ENCODE results near the gene CD27. TPM values are rescaled to one million over a fixed set of nuclear protein-coding genes. Genes with fewer than 3 reads are reported as not detected.
"Not testable (repeated sequence)": the region's sequence is repeated elsewhere in the genome, so short reads cannot be mapped to it uniquely, and the experiment has no call there.

CD27 gene
- not detected in 2 replicates for total RNA-seq

DNA sequence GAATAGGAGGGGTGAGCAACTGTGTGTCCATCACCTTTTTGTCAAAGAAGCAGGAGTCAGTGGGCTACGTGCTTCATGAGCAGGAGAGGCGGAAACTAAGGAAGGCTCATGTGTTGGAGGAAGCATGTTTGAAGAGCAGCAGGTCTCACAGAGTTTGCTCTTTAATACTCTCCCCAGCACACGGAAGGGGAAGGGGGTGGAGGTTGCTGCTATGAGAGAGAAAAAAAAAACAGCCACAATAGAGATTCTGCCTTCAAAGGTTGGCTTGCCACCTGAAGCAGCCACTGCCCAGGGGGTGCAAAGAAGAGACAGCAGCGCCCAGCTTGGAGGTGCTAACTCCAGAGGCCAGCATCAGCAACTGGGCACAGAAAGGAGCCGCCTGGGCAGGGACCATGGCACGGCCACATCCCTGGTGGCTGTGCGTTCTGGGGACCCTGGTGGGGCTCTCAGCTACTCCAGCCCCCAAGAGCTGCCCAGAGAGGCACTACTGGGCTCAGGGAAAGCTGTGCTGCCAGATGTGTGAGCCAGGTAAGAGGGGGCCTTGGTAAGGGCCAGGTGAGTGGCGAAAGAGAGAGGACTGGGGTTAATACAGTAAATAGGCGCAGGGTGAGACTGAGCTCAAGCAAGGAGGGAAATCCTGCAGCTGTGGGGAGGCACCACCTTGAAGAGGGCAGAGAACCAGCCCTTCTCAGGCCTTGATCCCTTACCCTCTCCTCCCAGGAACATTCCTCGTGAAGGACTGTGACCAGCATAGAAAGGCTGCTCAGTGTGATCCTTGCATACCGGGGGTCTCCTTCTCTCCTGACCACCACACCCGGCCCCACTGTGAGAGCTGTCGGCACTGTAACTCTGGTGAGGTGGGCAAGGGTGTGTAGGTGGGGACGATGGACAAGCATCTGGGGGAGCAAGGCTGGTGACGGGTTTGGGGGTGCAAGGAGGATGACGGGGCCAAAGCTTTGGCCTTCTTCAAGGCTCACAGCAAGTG is at the start of gene CD27:
CD27 (plus strand) TSS at position 252 of the 985 bp plus-strand sequence; CDS start at position 393, 141 bp downstream.
- no peak for DNase-seq

DNA sequence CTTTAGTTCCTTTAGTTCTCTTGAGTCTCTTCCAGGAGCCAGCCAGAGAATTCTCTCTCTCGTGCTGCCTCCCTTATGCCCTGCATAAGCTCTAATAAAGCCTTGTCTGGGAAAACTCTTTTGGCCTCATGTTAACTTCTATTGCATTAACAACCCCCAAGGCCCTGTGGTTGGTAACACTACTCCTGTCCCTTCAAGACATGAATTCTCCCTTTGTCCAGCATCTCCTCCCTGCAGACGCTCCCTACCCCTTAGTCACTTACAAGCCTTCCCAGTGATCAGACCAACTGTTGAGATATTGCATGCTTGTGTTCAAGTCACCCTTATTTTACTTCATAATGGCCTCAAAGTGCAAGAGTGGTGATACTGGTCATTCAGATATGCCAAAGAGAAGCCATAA is 48.7 kb upstream of the CD27 start:
- no peak for DNase-seq

DNA sequence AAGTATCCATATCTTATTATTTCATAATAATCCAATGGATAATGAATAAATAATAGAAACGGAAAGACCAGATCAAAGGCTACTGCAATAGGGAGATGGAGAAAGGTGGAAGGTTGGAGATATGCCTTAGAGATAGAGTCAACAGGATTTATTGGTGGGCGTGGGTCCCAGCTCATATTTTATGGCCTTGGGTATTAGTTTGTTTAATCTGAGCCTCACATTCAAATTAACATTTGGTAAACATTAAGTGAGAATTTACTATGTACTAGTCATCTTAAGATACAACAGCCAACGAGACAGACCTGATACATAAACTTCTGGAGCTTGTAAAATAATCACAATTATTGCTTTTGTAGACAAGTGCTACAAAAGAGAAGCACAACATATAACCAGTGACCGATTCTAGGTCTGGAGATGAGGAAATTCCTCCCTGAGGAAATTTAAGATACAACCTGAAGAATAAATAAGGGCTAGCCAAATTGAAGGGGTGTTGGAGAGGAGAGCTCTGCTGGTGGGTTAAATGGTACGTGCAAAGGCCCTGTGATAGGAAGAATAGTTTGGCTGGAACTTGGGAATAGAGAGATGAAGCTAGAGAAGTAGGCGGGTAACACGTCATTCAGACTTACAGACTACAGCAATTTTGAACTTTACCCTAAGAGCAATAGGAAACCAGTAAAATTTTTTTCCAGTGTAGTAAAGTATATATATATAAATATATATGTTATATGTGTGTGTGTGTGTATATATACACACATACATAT is 44.7 kb upstream of the CD27 start:
- no peak for DNase-seq

DNA sequence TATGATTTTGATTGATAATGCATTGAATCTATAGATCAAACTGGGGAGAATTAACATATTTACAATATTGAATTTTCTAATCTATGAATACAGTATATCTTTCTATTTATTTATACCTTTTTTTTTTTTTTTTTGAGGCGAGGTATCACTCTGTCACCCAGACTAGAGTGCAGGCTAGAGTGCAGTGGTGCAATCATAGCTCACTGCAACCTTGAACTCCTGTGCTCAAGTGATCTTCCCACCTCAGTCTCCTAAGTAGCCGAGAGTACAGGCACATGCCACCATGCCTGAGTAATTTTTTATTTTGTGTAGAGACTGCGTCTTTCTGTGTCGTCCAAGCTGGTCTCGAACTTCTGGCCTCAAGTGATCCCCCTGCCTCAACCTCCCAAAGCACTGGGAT is 40.4 kb upstream of the CD27 start:
- DNase-seq: no peak

DNA sequence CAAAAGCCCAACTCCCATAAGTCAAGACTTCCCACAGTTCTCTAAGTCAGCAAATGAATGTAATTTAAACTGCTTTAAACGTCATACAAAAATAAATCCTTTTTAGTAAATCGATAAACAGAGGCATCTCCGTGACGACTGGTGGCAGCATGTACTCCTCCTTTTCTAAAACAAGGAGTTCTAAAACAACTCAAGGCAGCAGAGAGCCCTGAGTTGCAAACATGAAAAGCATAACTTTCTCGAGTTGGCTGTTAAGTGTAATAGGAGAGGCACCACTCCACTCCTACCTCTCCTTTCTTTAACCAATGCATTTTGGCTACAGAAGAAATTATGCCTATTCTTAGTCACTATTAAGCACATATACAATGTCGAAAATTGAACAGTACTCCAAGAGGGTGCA is 38.8 kb upstream of the CD27 start:
- DNase-seq: no peak

DNA sequence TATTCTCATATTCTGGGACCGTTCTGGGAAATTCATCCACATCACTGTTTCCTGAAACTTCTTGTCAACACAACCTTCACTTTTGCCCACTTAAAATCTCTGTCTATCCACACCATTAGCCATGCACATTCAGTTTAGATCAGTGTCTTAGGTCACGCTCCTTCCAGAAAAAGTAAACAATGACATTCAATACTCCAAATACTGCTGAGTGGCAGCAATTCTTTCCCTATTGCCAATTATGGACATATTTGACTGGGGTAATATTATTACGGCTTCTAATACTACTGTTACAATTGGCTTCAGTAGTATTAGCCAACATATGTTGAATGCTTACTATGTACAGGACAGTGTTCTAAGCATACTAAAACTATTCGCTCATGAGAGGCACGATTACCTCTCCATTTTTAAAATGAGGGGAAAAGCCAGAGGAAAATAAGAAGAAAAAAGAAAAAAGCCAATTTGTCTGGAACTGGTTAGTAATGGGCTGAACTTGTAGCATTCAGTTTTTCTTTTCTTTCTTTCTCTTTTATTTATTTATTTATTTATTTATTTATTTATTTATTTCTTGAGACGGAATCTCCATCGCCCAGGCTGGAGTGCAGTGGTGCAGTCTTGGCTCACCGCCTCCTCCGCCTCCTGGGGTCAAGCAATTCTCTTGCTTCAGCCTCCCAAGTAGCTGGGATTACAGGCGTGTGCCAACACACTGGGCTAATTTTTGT is 37.4 kb upstream of the CD27 start:
- DNase-seq: no peak

DNA sequence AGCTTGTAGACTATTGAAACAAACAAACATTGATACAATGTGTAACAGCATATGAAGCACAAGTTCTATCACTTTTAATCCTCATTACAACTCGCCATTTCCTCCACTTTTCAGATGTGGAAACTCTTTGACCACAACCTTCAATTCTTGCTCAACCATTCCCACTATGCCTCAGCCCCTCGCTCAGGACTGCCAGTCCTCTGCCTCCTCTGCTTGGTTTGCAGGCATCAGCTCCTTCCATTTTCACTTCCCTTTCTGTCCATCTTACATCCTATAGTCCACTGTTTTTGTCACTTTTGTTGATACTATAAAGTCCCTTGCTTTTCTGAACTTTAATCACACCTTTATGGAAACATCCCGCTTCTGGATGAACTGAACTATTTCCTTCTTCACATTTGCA is 28.2 kb upstream of the CD27 start:
- DNase-seq: no peak

DNA sequence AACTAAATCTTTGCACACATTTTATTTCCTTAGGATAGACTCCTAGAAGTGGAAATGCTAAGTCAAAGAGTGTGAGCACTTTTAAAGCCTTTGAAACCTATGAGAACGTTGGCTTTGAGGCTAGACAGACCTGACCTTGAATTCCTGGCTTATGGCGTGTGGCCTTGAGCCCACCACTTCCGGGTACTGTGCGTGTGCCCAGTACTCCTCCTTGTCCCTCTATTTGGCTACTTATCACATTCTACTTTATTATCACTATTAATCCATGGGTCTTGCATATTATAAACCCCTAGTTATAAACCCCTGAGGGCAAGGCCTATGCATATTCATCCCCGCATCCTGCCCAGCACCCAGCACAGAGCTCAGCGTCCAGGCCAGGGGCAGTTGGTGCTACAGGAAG is 26.0 kb upstream of the CD27 start:
- DNase-seq: no peak

DNA sequence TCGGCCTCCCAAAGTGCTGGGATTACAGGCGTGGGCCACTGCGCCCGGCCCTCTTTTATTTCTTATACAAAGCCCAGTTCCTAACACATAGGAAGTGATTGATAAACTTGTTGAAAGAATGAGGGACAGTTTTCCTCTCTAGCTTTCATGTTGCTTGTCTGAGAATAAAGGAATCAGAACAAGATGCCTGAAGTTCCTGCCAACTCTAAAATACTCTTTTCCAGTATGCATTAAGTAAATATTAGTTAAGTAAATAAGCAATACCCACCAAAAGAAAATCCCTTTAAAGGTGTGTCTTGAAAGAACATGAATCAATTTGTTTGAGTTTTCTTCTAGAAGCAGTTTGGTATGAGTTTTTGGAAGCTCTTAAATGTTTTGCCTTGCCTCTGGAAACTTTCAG is 24.4 kb upstream of the CD27 start:
- DNase-seq: no peak

DNA sequence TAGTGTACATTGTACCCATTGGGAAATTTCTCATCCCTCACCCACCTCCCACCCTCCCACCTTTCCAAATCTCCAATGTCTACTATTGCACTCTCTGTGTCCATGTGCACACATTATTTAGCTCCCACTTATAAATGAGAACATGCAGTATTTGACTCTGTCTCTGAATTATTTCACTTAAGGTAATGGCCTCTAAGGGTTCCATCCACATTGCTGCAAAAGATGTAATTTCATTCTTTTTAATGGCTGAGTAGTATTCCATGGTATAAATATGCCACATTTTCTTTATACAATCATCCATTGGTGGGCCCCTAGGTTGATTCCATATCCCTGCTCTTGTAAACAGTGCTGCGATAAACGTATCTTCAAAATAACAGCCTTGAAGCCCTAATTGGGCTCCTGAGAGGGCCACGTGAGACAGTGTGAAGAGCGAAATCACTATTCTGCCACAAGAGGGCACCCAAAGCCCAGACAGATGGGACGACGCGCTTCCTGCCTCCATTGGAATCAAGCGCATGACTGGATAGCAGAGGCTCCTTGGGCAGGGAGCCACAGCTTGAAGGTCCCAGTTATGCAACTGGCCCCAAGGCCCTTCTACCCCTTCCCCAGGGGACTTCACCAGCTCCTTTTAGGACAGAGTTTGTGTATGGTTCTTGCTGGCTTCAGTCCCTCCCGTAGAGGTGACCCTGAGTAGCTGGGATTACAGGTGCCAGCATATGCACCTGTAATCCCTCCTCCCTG is 21.3 kb upstream of the CD27 start:
- DNase-seq: peak; percentile 97

DNA sequence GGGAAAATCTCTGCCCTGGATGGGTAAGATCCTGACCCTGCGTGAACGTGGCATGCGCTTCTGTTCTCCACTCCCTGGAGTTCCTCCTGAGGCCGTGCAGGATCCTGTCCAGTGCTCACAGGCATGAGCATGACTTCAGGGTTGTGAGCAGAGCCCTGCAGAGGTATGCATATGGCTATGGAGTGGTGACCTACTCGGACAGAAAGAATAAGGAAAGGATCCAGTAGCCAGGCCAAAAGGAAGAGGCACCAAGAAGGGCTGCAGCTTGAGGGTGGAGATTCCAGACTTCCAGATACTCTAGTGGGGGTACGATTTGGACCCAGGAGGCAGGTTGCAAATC is 20.8 kb upstream of the CD27 start:
- no peak for DNase-seq

DNA sequence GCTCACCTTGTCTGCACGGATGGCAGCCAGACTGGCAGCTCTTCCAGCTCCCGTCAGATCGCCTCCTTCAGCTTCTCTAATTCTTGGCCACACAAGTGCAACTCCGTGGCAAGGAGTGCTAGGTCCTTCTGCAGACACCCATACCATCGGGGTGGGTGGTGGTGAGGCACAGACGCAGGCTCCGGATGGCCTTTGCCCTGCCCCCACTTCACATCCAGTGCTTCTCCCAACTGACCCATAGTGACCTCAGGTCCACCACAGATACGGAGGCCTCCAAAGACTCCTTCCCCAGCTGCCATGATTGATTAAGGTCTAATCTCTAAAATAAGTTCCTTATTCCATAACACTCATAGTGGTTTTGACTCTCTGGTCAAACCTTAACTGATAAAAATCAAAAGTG is 19.9 kb upstream of the CD27 start:
- no peak for DNase-seq

DNA sequence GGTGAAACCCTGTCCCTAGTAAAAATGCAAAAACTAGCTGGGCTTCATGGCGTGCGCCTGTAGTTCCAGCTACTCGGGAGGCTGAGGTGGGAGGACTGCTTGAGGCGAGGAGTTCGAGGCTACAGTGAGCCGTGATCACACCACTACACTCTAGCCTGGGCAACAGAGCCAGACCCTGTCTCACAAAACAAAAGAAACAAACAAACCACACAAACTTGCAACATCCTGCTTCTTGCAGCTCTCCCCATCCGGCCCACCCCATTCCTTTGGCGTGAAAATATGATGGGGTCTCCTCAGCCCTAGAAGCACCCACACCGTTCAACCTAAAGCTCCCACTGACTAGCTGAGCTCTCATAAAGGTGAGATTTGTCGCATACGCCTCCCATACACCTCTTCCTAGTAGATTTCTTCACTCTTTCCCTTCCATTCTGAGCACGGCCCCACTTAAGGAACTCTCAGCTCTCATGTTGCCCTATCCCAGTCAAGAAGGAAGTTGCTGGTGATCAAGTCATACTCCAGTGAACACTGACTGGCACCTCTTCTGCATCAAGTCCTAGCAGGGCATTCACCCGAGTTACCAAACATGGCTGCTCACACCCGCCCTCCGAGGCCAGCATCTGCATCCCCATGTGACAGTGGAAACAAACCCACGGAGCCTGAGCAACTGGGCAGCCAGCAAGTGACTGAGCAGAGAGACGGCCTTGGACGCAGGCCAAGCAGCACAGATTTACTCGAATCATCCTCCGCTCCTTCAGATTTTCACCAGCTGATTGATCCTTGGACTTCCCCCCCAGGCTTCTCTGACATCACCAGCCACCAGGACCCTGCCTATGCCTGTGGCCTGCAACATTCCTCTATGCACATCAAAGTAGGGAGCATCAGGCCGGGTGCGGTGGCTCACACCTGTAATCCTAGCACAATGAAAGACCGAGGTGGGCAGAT is 18.9 kb upstream of the CD27 start:
- peak; percentile 12 for DNase-seq

DNA sequence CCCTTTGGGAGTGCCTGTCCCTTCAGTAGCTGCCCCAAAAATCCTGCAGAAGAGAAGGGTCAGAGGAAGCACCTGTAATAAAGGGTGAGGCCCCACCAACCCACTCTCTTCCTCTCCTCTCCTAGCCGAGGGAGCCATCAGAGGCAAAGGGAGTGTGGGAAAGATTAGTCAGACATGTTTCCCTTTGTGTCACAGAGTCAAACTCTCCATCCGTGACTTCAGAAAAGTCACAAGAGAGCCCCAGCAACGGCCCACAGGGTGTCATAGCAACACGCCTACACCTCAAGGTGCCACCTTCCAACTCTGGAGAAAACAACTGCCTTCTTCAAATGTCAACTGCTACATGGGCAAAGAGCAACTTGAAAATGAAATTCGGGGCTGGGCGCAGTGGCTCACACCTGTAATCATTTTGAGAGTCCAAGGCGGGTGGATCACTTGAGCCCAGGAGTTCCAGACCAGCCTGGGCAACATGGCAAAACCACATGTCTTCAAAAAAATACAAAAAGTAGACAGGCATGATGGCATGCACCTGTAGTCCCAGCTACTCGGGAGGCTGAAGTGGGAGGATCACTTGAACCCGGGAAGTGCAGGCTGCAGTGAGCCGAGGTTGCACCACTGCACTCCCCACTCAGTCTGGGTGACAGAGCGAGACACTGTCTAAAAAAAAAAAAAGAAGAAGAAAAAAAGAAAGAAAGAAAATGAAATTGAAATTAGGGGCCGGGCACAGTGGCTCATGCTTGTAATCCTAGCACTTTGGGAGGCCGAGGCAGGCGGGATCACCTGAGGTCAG is 17.7 kb upstream of the CD27 start:
- DNase-seq: peak; percentile 53

DNA sequence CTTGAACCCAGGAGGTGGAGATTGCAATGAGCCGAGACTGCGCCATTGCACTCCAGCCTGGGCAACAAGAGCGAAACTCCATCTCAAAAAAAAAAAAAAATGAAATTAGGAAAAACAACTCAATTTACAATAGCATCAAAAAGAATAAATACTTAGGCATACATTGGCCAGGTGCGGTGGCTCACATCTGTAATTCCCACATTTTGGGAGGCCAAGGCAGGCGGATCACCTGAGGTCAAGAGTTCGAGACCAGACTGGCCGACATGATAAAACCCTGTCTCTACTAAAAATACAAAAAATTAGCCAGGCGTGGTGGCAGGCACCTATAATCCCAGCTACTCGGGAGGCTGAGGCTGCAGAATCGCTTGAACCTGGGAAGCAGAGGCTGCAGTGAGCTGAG is 17.0 kb upstream of the CD27 start:
- not testable (repeated sequence) for DNase-seq

DNA sequence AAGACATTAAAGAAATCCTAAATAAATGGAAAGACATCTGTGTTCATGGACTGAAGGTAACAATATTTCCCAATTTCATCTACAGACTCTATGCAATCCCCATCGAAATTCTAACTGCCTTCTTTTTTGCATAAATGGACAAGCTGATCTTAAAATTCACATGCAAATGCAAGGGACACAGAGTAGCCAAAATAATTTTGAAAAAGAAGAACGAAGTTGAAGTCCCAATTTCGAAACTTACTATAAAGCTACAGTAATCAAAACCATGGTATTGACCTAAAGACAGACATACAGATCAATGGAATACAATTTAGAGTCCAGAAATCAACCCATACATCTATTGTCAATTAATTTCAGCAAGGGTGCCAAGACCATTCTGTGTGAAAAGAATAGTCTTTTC is 16.4 kb upstream of the CD27 start:
- DNase-seq: no peak

DNA sequence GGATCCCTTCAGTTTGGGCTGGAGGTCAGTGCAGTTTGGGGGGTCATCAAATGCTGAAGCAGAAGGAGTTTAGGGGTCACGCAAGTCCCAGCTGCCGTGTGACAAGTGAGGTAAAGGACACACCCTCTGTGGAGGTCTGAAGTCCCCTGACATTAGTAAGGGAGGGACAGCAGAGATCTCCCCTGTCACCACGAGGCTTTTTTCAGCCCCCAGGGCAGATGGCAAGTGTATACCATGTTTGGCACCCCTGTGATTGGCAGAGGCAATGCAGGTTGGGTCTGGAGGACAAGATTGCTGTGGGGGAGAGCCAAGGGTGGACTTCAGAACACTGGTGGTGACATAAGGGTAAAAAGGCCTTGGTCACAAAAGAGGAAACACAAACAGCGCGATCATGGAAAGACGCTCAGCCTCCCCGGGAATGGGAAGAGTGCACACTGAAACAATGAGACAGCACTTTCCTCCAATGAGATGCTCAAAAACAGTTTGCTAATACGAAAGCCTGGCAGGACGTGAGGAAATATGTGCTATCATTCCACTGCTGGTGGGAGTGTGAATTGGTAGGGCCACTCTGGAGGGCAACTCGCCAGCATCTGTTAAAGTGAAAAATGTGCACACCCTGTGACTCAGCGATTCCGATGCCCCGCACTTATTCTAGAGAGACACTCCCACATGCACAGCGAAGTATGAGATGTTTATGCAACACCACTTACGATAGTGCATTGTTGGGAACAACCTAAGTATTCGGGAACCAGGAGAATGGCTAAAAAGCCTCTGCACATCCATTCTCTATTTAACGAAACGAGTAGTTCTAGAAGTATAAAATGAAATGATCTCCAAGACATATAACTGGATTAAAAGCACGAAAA is 14.4 kb upstream of the CD27 start:
- DNase-seq: peak; percentile 95

DNA sequence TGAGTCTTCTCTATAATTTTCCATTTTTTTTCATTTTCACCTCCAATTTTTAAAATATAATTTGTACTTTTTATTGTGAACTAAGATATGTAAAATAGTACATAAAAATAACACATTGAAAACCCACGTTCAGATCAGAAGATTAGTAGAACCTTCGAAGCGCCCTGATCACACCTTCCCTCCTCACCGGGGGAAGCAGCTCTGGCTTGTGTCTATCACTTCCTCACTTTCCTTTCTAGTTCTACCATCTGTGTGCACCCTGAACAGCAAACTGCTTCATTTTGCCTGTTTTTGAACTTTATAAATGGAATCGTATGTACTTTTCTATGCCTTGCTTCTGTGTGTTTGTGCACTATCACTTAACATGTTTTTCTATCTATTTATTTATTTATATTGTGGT is 11.8 kb upstream of the CD27 start:
- DNase-seq: no peak

Measured in dermis blood vessel endothelial cell (primary cell).